Posterior vena cava (tissue), 2 donors: ENCODE results near the gene GALNTL6. TPM values are rescaled to one million over a fixed set of nuclear protein-coding genes. Genes with fewer than 3 reads are reported as not detected.

ENCODE experiments used
- DNase-seq: peaks from one replicate; pipeline ENCODE4 v3.0.0-alpha.2; 2020; ENCODE audit warnings: low spot score
- intact Hi-C, 2 donors: fragments of 100-400 bp; cut with DNase I; formaldehyde crosslinking; loops; one replicate each; pipeline versions ENCODE4 v1.14.1 to v1.14.2; 2022 to 2023
- total RNA-seq, 2 donors: library from RNA; stranded (reverse); fragmentation: NEBNext Ultra II Directional; extraction: Animal tissue kit (Norgen Biotek cat#: 25700); gene quantifications; one replicate each; pipeline ENCODE4 v1.2.1, GENCODE V29; 2021
- donor health status: DM: yes; HTN: yes; CAD: no.
- donor health status: DM: yes; HTN: yes; CAD: no.

The GALNTL6 gene
- total RNA-seq, 2 donors from 2014 or later, result not detected

GRCh38 chr4:172095161-172095560 is 282.0 kb downstream of the GALNTL6 start:
- intact Hi-C loops, result loop anchor here in 1 of 2 donors (5.0 kb wide), 1 partner anchor 1042 kb away; no protein-coding TSS in a partner anchor
- no peak for DNase-seq

- intact Hi-C loops, result loop anchor here in 1 of 2 donors (5.0 kb wide), 1 partner anchor 1041 kb away; no protein-coding TSS in a partner anchor
- DNase-seq, result no peak
These were observed 283.6 kb downstream of the GALNTL6 start for GRCh38 chr4:172096786-172097185.

- intact Hi-C loops, result loop anchor here in 1 of 2 donors (5.0 kb wide), 1 partner anchor 1038 kb away; no protein-coding TSS in a partner anchor
- DNase-seq, result no peak
These were observed 286.2 kb downstream of the GALNTL6 start for GRCh38 chr4:172099376-172099775.

- intact Hi-C loops, result no loop called here
- no peak for DNase-seq
These were observed 290.3 kb downstream of the GALNTL6 start for GRCh38 chr4:172103456-172103855.

GRCh38 chr4:172104539-172104938 is 291.3 kb downstream of the GALNTL6 start:
- DNase-seq, result no peak
- intact Hi-C loops, result no loop called here

- no peak for DNase-seq
- intact Hi-C loops, result no loop called here
These were observed 292.7 kb downstream of the GALNTL6 start for GRCh38 chr4:172105918-172106317.

- intact Hi-C loops, result no loop called here
- no peak for DNase-seq
These were observed 296.3 kb downstream of the GALNTL6 start for GRCh38 chr4:172109466-172109865.

- no peak for DNase-seq
- intact Hi-C loops, result no loop called here
These were observed 311.6 kb downstream of the GALNTL6 start for GRCh38 chr4:172124656-172125308.

- DNase-seq, result no peak
- intact Hi-C loops, result no loop called here
These were observed 312.2 kb downstream of the GALNTL6 start for GRCh38 chr4:172125443-172125842.

GRCh38 chr4:172127168-172127567 is 314.0 kb downstream of the GALNTL6 start:
- DNase-seq, result peak; percentile 65

GRCh38 chr4:172129593-172129992 is 316.4 kb downstream of the GALNTL6 start:
- no peak for DNase-seq
- intact Hi-C loops, result no loop called here

More at GRCh38 chr4:172127168-172127567, 314.0 kb downstream of the GALNTL6 start:
- intact Hi-C loops, result no loop called here

GRCh38 chr4:172134521-172134920 is 321.3 kb downstream of the GALNTL6 start:
- DNase-seq, result no peak
- intact Hi-C loops, result no loop called here

- no peak for DNase-seq
- intact Hi-C loops, result no loop called here
These were observed 327.8 kb downstream of the GALNTL6 start for GRCh38 chr4:172141025-172141424.

- no peak for DNase-seq
- intact Hi-C loops, result no loop called here
These were observed 329.1 kb downstream of the GALNTL6 start for GRCh38 chr4:172142281-172142741.

GRCh38 chr4:172143605-172144314 is 330.6 kb downstream of the GALNTL6 start:
- no peak for DNase-seq
- intact Hi-C loops, result no loop called here

GRCh38 chr4:172147687-172148086 is 334.5 kb downstream of the GALNTL6 start:
- no peak for DNase-seq
- intact Hi-C loops, result no loop called here

- intact Hi-C loops, result no loop called here
- DNase-seq, result no peak
These were observed 336.1 kb downstream of the GALNTL6 start for GRCh38 chr4:172149329-172149728.

- DNase-seq, result no peak
- intact Hi-C loops, result no loop called here
These were observed 339.1 kb downstream of the GALNTL6 start for GRCh38 chr4:172152284-172152683.

- intact Hi-C loops, result no loop called here
- no peak for DNase-seq
These were observed 340.5 kb downstream of the GALNTL6 start for GRCh38 chr4:172153719-172154118.

- DNase-seq, result no peak
- intact Hi-C loops, result no loop called here
These were observed 342.7 kb downstream of the GALNTL6 start for GRCh38 chr4:172155838-172156345.
